Breast epithelium (tissue), 4 donors: Measurements from ENCODE around the gene PNPT1. TPM values are rescaled to one million over a fixed set of nuclear protein-coding genes. Genes with fewer than 3 reads are reported as not detected.

ENCODE experiments used
- DNase-seq, 2 donors: peaks; one replicate each; pipeline ENCODE4 v3.0.0-alpha.2; 2019; ENCODE audit warnings: low spot score in 2 of 2
- H3K27ac ChIP-seq, 2 donors: fragments of 200-600 bp; sonication (generic) in 1 of 2; one replicate each; pipeline ENCODE4 v1.5.1; 2016 to 2019; ENCODE audit warnings: mild to moderate bottlenecking in 1 of 2
- H3K27me3 ChIP-seq, 2 donors: fragments of 200-600 bp; sonication (generic) in 1 of 2; one replicate each; pipeline versions ENCODE4 v1.5.1 to v1.6.0; 2017 to 2019; ENCODE audit warnings: control low read depth in 1 of 2, mild to moderate bottlenecking in 1 of 2
- H3K36me3 ChIP-seq: fragments of 200-600 bp; one replicate; pipeline ENCODE4 v1.5.1; 2019
- H3K4me1 ChIP-seq, 2 donors: fragments of 200-600 bp; sonication (generic); one replicate each; pipeline ENCODE4 v1.5.1; 2016 to 2019; ENCODE audit warnings: control low read depth in 1 of 2
- H3K4me3 ChIP-seq, 3 donors: fragments of 200-600 bp; sonication (generic); 1 replicate in 2 of 3; 2 replicates in 1 of 3; pipeline ENCODE4 v1.5.1; 2016 to 2019; ENCODE audit warnings: mild to moderate bottlenecking in 3 of 3, moderate library complexity in 2 of 3
- H3K9me3 ChIP-seq, 2 donors: fragments of 200-600 bp; sonication (generic) in 1 of 2; one replicate each; pipeline ENCODE4 v1.5.1; 2016 to 2019; ENCODE audit warnings: control low read depth in 1 of 2
- POLR2A ChIP-seq: fragments of 450-650 bp; IDR thresholded peaks from one replicate; pipeline ENCODE4 v1.6.1; 2016; ENCODE audit warnings: antibody characterized with exemption, mild to moderate bottlenecking, moderate library complexity
- POLR2AphosphoS5 ChIP-seq, 3 donors: sonication (generic); formaldehyde crosslinking; IDR thresholded peaks; one replicate each; pipeline ENCODE4 v1.6.1; 2017; ENCODE audit warnings: antibody characterized with exemption in 3 of 3
- intact Hi-C: fragments of 100-400 bp; cut with DNase I; formaldehyde crosslinking; loops from one replicate; pipeline ENCODE4 v1.15.1; 2023; ENCODE audit warnings: low total_unique reads
- total RNA-seq, 3 donors: library from RNA; depleted of rRNA; stranded (reverse); fragments of >200 nt; gene quantifications; one replicate each; pipeline ENCODE4 v1.1.0, GENCODE V29; 2016
- TF ChIP-seq, protein P1 (sequence below), 3 donors: fragments of 450-650 bp; IDR thresholded peaks; one replicate each; pipeline ENCODE4 v1.5.1; 2016 to 2017; ENCODE audit warnings: antibody characterized with exemption in 3 of 3, mild to moderate bottlenecking in 3 of 3, moderate library complexity in 3 of 3

The PNPT1 gene
- total RNA-seq, 3 donors from 2014 or later = 11.5 to 24.9 (median 21.8) TPM

GRCh38 chr2:55595536-55595935 lies 98.1 kb downstream of the PNPT1 start:
- no peak overlapping the region for H3K27ac ChIP-seq
- H3K36me3 ChIP-seq = no peaks in the 10 kb centered on the region
- no peak overlapping the region for H3K4me3 ChIP-seq
- no peaks in the 10 kb centered on the region for H3K9me3 ChIP-seq
- TF ChIP-seq POLR2A = no peak
- TF ChIP-seq, protein P1, sequence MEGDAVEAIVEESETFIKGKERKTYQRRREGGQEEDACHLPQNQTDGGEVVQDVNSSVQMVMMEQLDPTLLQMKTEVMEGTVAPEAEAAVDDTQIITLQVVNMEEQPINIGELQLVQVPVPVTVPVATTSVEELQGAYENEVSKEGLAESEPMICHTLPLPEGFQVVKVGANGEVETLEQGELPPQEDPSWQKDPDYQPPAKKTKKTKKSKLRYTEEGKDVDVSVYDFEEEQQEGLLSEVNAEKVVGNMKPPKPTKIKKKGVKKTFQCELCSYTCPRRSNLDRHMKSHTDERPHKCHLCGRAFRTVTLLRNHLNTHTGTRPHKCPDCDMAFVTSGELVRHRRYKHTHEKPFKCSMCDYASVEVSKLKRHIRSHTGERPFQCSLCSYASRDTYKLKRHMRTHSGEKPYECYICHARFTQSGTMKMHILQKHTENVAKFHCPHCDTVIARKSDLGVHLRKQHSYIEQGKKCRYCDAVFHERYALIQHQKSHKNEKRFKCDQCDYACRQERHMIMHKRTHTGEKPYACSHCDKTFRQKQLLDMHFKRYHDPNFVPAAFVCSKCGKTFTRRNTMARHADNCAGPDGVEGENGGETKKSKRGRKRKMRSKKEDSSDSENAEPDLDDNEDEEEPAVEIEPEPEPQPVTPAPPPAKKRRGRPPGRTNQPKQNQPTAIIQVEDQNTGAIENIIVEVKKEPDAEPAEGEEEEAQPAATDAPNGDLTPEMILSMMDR (IDR thresholded peaks at IDR 0.05) = no peak
- no peak for TF ChIP-seq POLR2AphosphoS5 (IDR thresholded peaks at IDR 0.05)
- no peaks in the 10 kb centered on the region for H3K4me1 ChIP-seq
- intact Hi-C loops = no loop called here
- no peaks in the 10 kb centered on the region for H3K27me3 ChIP-seq
- DNase-seq = no peak

DNA sequence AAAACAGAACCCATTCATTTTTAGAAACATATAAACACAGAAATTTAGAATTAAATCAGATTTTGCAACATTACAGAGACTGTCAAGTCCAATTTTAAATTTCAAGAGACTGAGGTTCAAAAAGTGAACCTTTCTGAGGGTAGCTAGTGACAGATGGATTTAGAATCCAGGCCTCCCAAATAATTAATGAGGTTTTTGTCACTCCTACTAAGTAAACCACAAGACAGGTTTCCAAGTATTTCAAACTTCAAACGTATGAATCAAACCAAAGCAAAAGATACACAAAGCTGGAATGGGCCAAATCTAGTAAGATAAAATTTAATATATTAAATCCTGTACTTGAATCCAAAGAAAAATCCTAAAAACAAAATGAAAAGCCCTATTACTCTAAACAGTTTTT lies 101.5 kb downstream of the PNPT1 start:
- Histone ChIP-seq H3K27me3 (no peaks in the 10 kb centered on the region), H3K27ac (no peak overlapping the region), H3K36me3 (no peaks in the 10 kb centered on the region), H3K9me3 (no peaks in the 10 kb centered on the region), H3K4me1 (no peaks in the 10 kb centered on the region), H3K4me3 (no peak overlapping the region)
- intact Hi-C loops = no loop called here
- TF ChIP-seq POLR2AphosphoS5 (IDR thresholded peaks at IDR 0.05) = no peak
- TF ChIP-seq, protein P1 (IDR thresholded peaks at IDR 0.05) = no peak
- TF ChIP-seq POLR2A = no peak
- no peak for DNase-seq

- Histone ChIP-seq H3K4me1 (no peaks in the 10 kb centered on the region), H3K27ac (no peak overlapping the region), H3K27me3 (no peaks in the 10 kb centered on the region), H3K36me3 (peaks cover 2% of the 10 kb centered on the region), H3K4me3 (no peak overlapping the region), H3K9me3 (no peaks in the 10 kb centered on the region)
- no peak for DNase-seq
- intact Hi-C loops = no loop called here
- TF ChIP-seq, protein P1 (IDR thresholded peaks at IDR 0.05) = no peak
- TF ChIP-seq POLR2AphosphoS5 (IDR thresholded peaks at IDR 0.05) (no peak), POLR2A (no peak)
Observed at GRCh38 chr2:55590810-55591440, 102.7 kb downstream of the PNPT1 start.

GRCh38 chr2:55585451-55586080 lies 108.1 kb downstream of the PNPT1 start:
- no peak for TF ChIP-seq POLR2AphosphoS5 (IDR thresholded peaks at IDR 0.05)
- TF ChIP-seq, protein P1 (IDR thresholded peaks at IDR 0.05) = no peak
- TF ChIP-seq POLR2A = no peak
- no peaks in the 10 kb centered on the region for H3K27me3 ChIP-seq

More at GRCh38 chr2:55585451-55586080, 108.1 kb downstream of the PNPT1 start:
- no peaks in the 10 kb centered on the region for H3K4me1 ChIP-seq
- no peaks in the 10 kb centered on the region for H3K9me3 ChIP-seq
- H3K27ac ChIP-seq = no peak overlapping the region
- intact Hi-C loops = no loop called here
- no peak for DNase-seq
- H3K36me3 ChIP-seq = peaks cover 4% of the 10 kb centered on the region
- H3K4me3 ChIP-seq = no peak overlapping the region

Other genes starting within 250 kb of the PNPT1 start
- gene CFAP36, start 174.1 kb downstream of the PNPT1 start, total RNA-seq = 10 to 100 TPM; 16.3 to 29.9 (median 27.2) TPM
- 10 to 100 TPM; 56.4 to 91.3 (median 71.4) TPM for gene PPP4R3B, start 76.2 kb downstream of the PNPT1 start, total RNA-seq
- 100 to 1,000 TPM; 186 to 445 (median 273) TPM for gene EFEMP1, start 229.9 kb upstream of the PNPT1 start, total RNA-seq